ENCODE results near the gene NPFF.

DNA sequence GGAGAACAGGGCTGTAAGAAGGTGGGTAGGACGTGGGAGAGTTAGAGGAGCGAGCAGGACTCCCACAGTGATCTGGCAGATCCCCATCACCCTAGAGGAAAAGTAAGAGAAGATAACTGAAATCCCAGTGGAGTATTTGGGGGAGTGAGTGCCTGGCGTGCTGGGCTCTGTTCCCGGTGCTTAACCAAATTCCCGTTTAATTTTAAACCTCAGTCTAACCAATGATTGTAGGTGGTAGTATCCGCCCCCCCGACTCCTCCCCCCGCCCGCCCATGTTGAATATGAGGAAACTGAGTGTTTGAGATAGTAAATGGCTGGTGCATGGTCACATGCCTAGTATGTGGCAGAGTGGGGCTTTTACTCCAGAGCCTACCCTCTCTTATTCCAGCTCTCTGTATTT, 5.0 kb downstream of the NPFF start:
- TF ChIP-seq, protein P1, sequence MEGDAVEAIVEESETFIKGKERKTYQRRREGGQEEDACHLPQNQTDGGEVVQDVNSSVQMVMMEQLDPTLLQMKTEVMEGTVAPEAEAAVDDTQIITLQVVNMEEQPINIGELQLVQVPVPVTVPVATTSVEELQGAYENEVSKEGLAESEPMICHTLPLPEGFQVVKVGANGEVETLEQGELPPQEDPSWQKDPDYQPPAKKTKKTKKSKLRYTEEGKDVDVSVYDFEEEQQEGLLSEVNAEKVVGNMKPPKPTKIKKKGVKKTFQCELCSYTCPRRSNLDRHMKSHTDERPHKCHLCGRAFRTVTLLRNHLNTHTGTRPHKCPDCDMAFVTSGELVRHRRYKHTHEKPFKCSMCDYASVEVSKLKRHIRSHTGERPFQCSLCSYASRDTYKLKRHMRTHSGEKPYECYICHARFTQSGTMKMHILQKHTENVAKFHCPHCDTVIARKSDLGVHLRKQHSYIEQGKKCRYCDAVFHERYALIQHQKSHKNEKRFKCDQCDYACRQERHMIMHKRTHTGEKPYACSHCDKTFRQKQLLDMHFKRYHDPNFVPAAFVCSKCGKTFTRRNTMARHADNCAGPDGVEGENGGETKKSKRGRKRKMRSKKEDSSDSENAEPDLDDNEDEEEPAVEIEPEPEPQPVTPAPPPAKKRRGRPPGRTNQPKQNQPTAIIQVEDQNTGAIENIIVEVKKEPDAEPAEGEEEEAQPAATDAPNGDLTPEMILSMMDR (IDR thresholded peaks at IDR 0.05) = no peak
- TF ChIP-seq POLR2A (IDR thresholded peaks at IDR 0.05) = no peak

Measured in upper lobe of left lung (tissue), 4 donors.